Fibroblast of lung (primary cell): ENCODE measurements around the gene GSN. TPM values are rescaled to one million over a fixed set of nuclear protein-coding genes. Genes with fewer than 3 reads are reported as not detected.

ENCODE experiments used
- DNase-seq, 2 donors: peaks; one replicate each; pipeline versions ENCODE4 v3.0.0 to v3.0.0-alpha.2; 2010; ENCODE audit warnings: low read depth in 2 of 2
- H2AFZ ChIP-seq: 2 replicates; pipeline ENCODE4 v1.5.1; 2012; ENCODE audit warnings: low read length, control low read depth, inconsistent platforms
- H3K27ac ChIP-seq: 2 replicates; pipeline ENCODE4 v1.5.1; 2011; ENCODE audit warnings: low read length, control low read depth; ENCODE audit not compliant: insufficient read depth
- H3K27me3 ChIP-seq: 2 replicates; pipeline ENCODE4 v1.5.1; 2011; ENCODE audit warnings: mild to moderate bottlenecking, low read length; ENCODE audit not compliant: control insufficient read depth, insufficient read depth
- H3K36me3 ChIP-seq: 2 replicates; pipeline ENCODE4 v1.5.1; 2011; ENCODE audit warnings: low read length; ENCODE audit not compliant: control insufficient read depth, insufficient read depth
- H3K4me1 ChIP-seq: 2 replicates; pipeline ENCODE4 v1.5.1; 2011; ENCODE audit warnings: low read length; ENCODE audit not compliant: control insufficient read depth, insufficient read depth; ENCODE audit errors: extremely low read depth
- H3K4me2 ChIP-seq: 2 replicates; pipeline ENCODE4 v1.5.1; 2011; ENCODE audit warnings: low read length, control low read depth; ENCODE audit not compliant: insufficient read depth; ENCODE audit errors: extremely low read depth
- H3K4me3 ChIP-seq, 4 experiments: fragments of 200-600 bp in 1 of 4; sonication (generic) in 1 of 4; replicated peaks in 1 of 4; 2 replicates each; pipeline ENCODE4 v1.5.1; 2011 to 2016; ENCODE audit warnings: low read length in 4 of 4, low read depth in 3 of 4, mild to moderate bottlenecking in 3 of 4, control low read depth in 2 of 4, inconsistent platforms in 1 of 4, mixed read lengths in 1 of 4; ENCODE audit not compliant: insufficient read depth in 1 of 4; ENCODE audit errors: control extremely low read depth in 1 of 4
- H3K79me2 ChIP-seq: 2 replicates; pipeline ENCODE4 v1.5.1; 2012; ENCODE audit warnings: mild to moderate bottlenecking, low read length, inconsistent platforms; ENCODE audit not compliant: control insufficient read depth, insufficient read depth
- H3K9ac ChIP-seq: 2 replicates; pipeline ENCODE4 v1.5.1; 2011; ENCODE audit warnings: mild to moderate bottlenecking, low read length, control low read depth; ENCODE audit not compliant: insufficient read depth
- H3K9me3 ChIP-seq: 2 replicates; pipeline ENCODE4 v1.5.1; 2012; ENCODE audit warnings: low read depth, low read length; ENCODE audit not compliant: control insufficient read depth, insufficient read depth
- H4K20me1 ChIP-seq: 2 replicates; pipeline ENCODE4 v1.5.1; 2011; ENCODE audit warnings: low read length; ENCODE audit not compliant: control insufficient read depth, insufficient read depth; ENCODE audit errors: extremely low read depth
- CTCF ChIP-seq, 2 donors: IDR thresholded peaks in 1 of 2; conservative IDR thresholded peaks in 1 of 2; 1 replicate in 1 of 2; 2 replicates in 1 of 2; pipeline ENCODE4 v1.5.1; 2011 to 2012; ENCODE audit warnings: low read length in 2 of 2, control low read depth in 1 of 2, inconsistent platforms in 1 of 2, low read depth in 1 of 2, mild to moderate bottlenecking in 1 of 2
- EZH2 ChIP-seq: IDR thresholded peaks from 2 replicates; pipeline ENCODE4 v1.5.1; 2012; ENCODE audit warnings: low read length, control low read depth, mild to moderate bottlenecking; ENCODE audit errors: missing control alignments
- polyA plus RNA-seq, 2 donors: library from polyadenylated mRNA; depleted of rRNA in 1 of 2; stranded (reverse) in 1 of 2; unstranded in 1 of 2; fragments of >200 nt; gene quantifications; 2 replicates each; pipeline ENCODE4 v1.2.1, GENCODE V29; 2011 to 2012; ENCODE audit warnings: missing spikeins in 1 of 2
- total RNA-seq: library from RNA; depleted of rRNA; stranded (reverse); fragments of >200 nt; gene quantifications from 2 replicates; pipeline ENCODE4 v1.2.1, GENCODE V29; 2014

GSN gene
- total and polyA plus RNA-seq, 2 donors (not counting 1 experiment from before 2014, with no cell fraction given): 432 to 588 TPM

- H3K36me3 ChIP-seq: no peaks in the 10 kb centered on the region
- H2AFZ ChIP-seq: no peak overlapping the region
- no peak overlapping the region for H3K4me3 ChIP-seq
- H3K4me1 ChIP-seq: peaks cover 2% of the 10 kb centered on the region
- no peaks in the 10 kb centered on the region for H3K79me2 ChIP-seq
- no peaks in the 10 kb centered on the region for H4K20me1 ChIP-seq
- H3K27ac ChIP-seq: no peak overlapping the region
- TF ChIP-seq CTCF (conservative IDR thresholded peaks at IDR 0.05 in 1 of 2, IDR thresholded peaks at IDR 0.05 in 1 of 2; ENCODE audit: low read depth in 1 of 2, low read length in 2 of 2) (no peak), EZH2 (no peak)
- no peaks in the 10 kb centered on the region for H3K9me3 ChIP-seq
- no peaks in the 10 kb centered on the region for H3K27me3 ChIP-seq
- no peak for DNase-seq
- H3K9ac ChIP-seq: no peak overlapping the region
- no peak overlapping the region for H3K4me2 ChIP-seq
These were observed 7.4 kb upstream of the GSN start for GRCh38 chr9:121260457-121261106.

DNA sequence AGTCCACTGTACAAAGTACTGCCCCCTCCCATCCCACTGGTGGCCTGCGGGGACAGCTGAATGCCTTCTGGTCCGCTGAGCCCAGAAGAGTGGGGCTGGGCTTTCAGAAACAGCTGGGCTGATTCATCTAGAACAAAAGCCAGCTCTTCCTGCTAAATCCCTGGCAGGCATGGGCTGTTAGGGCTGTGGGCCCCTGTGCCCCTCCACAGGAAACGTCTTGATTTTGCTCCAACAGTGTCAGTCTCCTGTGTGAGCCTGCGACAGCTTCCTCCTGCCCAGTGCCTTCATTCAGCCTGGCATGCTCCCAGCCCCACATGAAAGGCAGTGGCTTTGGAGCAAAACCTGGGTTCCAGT, 6.9 kb upstream of the GSN start:
- H3K27me3 ChIP-seq: no peaks in the 10 kb centered on the region
- H3K4me3 ChIP-seq: no peak overlapping the region
- H4K20me1 ChIP-seq: no peaks in the 10 kb centered on the region
- no peaks in the 10 kb centered on the region for H3K9me3 ChIP-seq
- DNase-seq: peak; percentile 38 to 47
- no peak overlapping the region for H3K9ac ChIP-seq
- no peaks in the 10 kb centered on the region for H3K79me2 ChIP-seq
- no peak overlapping the region for H3K4me2 ChIP-seq
- no peak overlapping the region for H2AFZ ChIP-seq
- TF ChIP-seq EZH2 (no peak), CTCF (conservative IDR thresholded peaks at IDR 0.05 in 1 of 2, IDR thresholded peaks at IDR 0.05 in 1 of 2; ENCODE audit: low read depth in 1 of 2, low read length in 2 of 2) (no peak)
- no peak overlapping the region for H3K27ac ChIP-seq
- H3K4me1 ChIP-seq: peaks cover 2% of the 10 kb centered on the region
- no peaks in the 10 kb centered on the region for H3K36me3 ChIP-seq

DNA sequence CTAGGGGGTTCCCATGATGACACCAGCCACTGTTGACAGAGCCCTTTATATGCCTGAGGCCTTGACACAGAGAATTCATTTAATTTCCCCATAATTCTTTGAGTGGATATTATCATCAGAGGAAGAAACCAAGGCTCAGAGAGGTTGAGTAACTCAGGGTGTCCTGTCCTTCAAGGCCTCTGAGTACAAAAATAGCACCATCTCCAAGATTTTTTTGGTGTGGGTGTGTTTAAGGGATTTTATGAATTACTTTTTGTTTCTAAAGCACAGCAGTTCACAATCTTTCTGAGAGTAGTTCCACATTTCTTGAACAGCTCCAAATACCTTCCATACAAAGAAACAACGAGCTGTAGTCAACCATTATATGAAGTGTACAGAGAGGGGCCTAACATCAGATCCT, 6.2 kb upstream of the GSN start:
- DNase-seq: no peak
- Histone ChIP-seq H4K20me1 (no peaks in the 10 kb centered on the region), H3K79me2 (no peaks in the 10 kb centered on the region), H3K27me3 (no peaks in the 10 kb centered on the region), H3K4me1 (peaks cover 2% of the 10 kb centered on the region), H3K9me3 (no peaks in the 10 kb centered on the region), H3K9ac (no peak overlapping the region), H3K27ac (no peak overlapping the region), H3K4me3 (no peak overlapping the region), H3K4me2 (no peak overlapping the region), H3K36me3 (no peaks in the 10 kb centered on the region), H2AFZ (no peak overlapping the region)
- TF ChIP-seq CTCF (conservative IDR thresholded peaks at IDR 0.05 in 1 of 2, IDR thresholded peaks at IDR 0.05 in 1 of 2; ENCODE audit: low read depth in 1 of 2, low read length in 2 of 2): no peak
- TF ChIP-seq EZH2: no peak
